IMR-90 (cell line): ENCODE data around the gene GVQW3. TPM values are rescaled to one million over a fixed set of nuclear protein-coding genes. Genes with fewer than 3 reads are reported as not detected.

Source experiments
- ATAC-seq: fragments of 200-7000 bp; cut with Tn5 transposase; 2 replicates; pipeline ENCODE4 v1.9.1; 2020; ENCODE audit warnings: low read depth, mild to moderate bottlenecking, moderate library complexity
- BruUV-seq: library from RNA; stranded (reverse); fragments of 400-500 nt; replicated peaks from 2 replicates; lab custom pipeline; 2021; lab: Mats Ljungman, UMichigan
- CTCF ChIA-PET: fragments of 300-600 bp; formaldehyde crosslinking; extraction: SDS; loops from one replicate; lab custom pipeline; 2021; ENCODE audit warnings: antibody characterized with exemption; lab: Yijun Ruan, JAX
- POLR2A ChIA-PET: fragments of 300-600 bp; sonication (Branson Sonifier 250); formaldehyde crosslinking; loops from one replicate; lab custom pipeline; 2022; ENCODE audit warnings: antibody characterized with exemption; ENCODE audit not compliant: unreplicated experiment; lab: Charles Lee
- DNase-seq: peaks from one replicate; pipeline ENCODE4 v3.0.0; 2013
- H2AFZ ChIP-seq: replicated peaks from 2 replicates; pipeline ENCODE3; 2013; ENCODE audit warnings: low read length, mild to moderate bottlenecking; ENCODE audit not compliant: poor library complexity
- H2AK5ac ChIP-seq: 2 replicates; pipeline ENCODE4 v1.6.1; 2013; ENCODE audit warnings: low read depth, low read length, inconsistent platforms
- H2AK9ac ChIP-seq: replicated peaks from 2 replicates; pipeline ENCODE3; 2013; ENCODE audit warnings: mild to moderate bottlenecking, low read depth, low read length, moderate library complexity; ENCODE audit not compliant: poor library complexity
- H2BK120ac ChIP-seq: 2 replicates; pipeline ENCODE4 v1.6.1; 2013; ENCODE audit warnings: low read depth, low read length, inconsistent platforms
- H2BK15ac ChIP-seq: 3 replicates; pipeline ENCODE4 v1.6.1; 2013; ENCODE audit warnings: low read depth, low read length, inconsistent platforms
- H2BK20ac ChIP-seq: 2 replicates; pipeline ENCODE4 v1.6.1; 2013; ENCODE audit warnings: low read depth, mild to moderate bottlenecking, inconsistent platforms, low read length, moderate library complexity
- H2BK5ac ChIP-seq: 2 replicates; pipeline ENCODE4 v1.6.1; 2013; ENCODE audit warnings: mild to moderate bottlenecking, low read depth, low read length, inconsistent platforms; ENCODE audit not compliant: poor library complexity, severe bottlenecking
- H3K14ac ChIP-seq: replicated peaks from 2 replicates; pipeline ENCODE4 v1.6.1; 2013; ENCODE audit warnings: low read depth, low read length, inconsistent platforms
- H3K18ac ChIP-seq: 2 replicates; pipeline ENCODE4 v1.6.1; 2013; ENCODE audit warnings: low read depth, low read length, control low read depth
- H3K23ac ChIP-seq: 2 replicates; pipeline ENCODE4 v1.6.1; 2013; ENCODE audit warnings: low read depth, low read length, inconsistent platforms
- H3K27ac ChIP-seq: 2 replicates; pipeline ENCODE4 v1.5.1; 2013; ENCODE audit warnings: mild to moderate bottlenecking, control low read depth, low read length; ENCODE audit not compliant: insufficient read depth
- H3K27me3 ChIP-seq: 2 replicates; pipeline ENCODE4 v1.6.1; 2013; ENCODE audit warnings: low read length; ENCODE audit not compliant: control insufficient read depth, insufficient read depth
- H3K36me3 ChIP-seq: 2 replicates; pipeline ENCODE4 v1.6.1; 2013; ENCODE audit warnings: low read length, mixed read lengths; ENCODE audit not compliant: control insufficient read depth, insufficient read depth
- H3K4ac ChIP-seq: 2 replicates; pipeline ENCODE4 v1.6.1; 2013; ENCODE audit warnings: low read depth, low read length, inconsistent platforms
- H3K4me1 ChIP-seq: 2 replicates; pipeline ENCODE4 v1.6.1; 2013; ENCODE audit warnings: low read length, mixed read lengths; ENCODE audit not compliant: control insufficient read depth, insufficient read depth
- H3K4me2 ChIP-seq: 2 replicates; pipeline ENCODE4 v1.6.1; 2013; ENCODE audit warnings: low read depth, mild to moderate bottlenecking, control low read depth, low read length, moderate library complexity
- H3K4me3 ChIP-seq: 2 replicates; pipeline ENCODE4 v1.5.1; 2013; ENCODE audit warnings: low read depth, mild to moderate bottlenecking, control low read depth, low read length, moderate library complexity; ENCODE audit not compliant: insufficient read depth
- H3K56ac ChIP-seq: 2 replicates; pipeline ENCODE4 v1.6.1; 2013; ENCODE audit warnings: low read length, inconsistent platforms; ENCODE audit not compliant: insufficient read depth; ENCODE audit errors: extremely low read depth
- H3K79me1 ChIP-seq, 2 experiments: 2 replicates each; pipeline ENCODE4 v1.6.1; 2013; ENCODE audit warnings: low read length in 2 of 2, inconsistent platforms in 1 of 2, low read depth in 1 of 2
- H3K9ac ChIP-seq: 2 replicates; pipeline ENCODE4 v1.6.1; 2013; ENCODE audit warnings: low read depth, low read length, control low read depth
- H3K9me1 ChIP-seq: 2 replicates; pipeline ENCODE4 v1.6.1; 2013; ENCODE audit warnings: low read length, inconsistent platforms; ENCODE audit not compliant: insufficient read depth
- H3K9me3 ChIP-seq: 2 replicates; pipeline ENCODE4 v1.6.1; 2013; ENCODE audit warnings: low read length; ENCODE audit not compliant: control insufficient read depth, insufficient read depth
- H4K20me1 ChIP-seq: 2 replicates; pipeline ENCODE4 v1.6.1; 2013; ENCODE audit warnings: low read length, inconsistent platforms; ENCODE audit not compliant: insufficient read depth
- H4K5ac ChIP-seq: 2 replicates; pipeline ENCODE4 v1.6.1; 2013; ENCODE audit warnings: mild to moderate bottlenecking, low read depth, low read length, control low read depth
- H4K8ac ChIP-seq, 2 experiments: 2 replicates each; pipeline ENCODE4 v1.6.1; 2013; ENCODE audit warnings: low read depth in 2 of 2, low read length in 2 of 2, control low read depth in 1 of 2, inconsistent platforms in 1 of 2
- H4K91ac ChIP-seq: 2 replicates; pipeline ENCODE4 v1.6.1; 2013; ENCODE audit warnings: low read depth, low read length, inconsistent platforms; ENCODE audit not compliant: insufficient read depth
- BHLHE40 ChIP-seq: fragments of 150-350 bp; IDR thresholded peaks from 2 replicates; pipeline ENCODE4 v1.6.1; 2016; ENCODE audit warnings: mild to moderate bottlenecking, low read depth, low read length
- CEBPB ChIP-seq: IDR thresholded peaks from 2 replicates; pipeline ENCODE4 v1.6.1; 2012; ENCODE audit warnings: low read depth, low read length, improper control_type of control experiment
- CHD1 ChIP-seq: IDR thresholded peaks from 2 replicates; pipeline ENCODE4 v1.6.1; 2012; ENCODE audit warnings: low read depth, low read length, improper control_type of control experiment
- CTCF ChIP-seq: conservative IDR thresholded peaks from 2 replicates; pipeline ENCODE4 v1.5.1; 2012; ENCODE audit warnings: mild to moderate bottlenecking, low read depth, low read length, improper control_type of control experiment
- ELK1 ChIP-seq: fragments of 150-350 bp; IDR thresholded peaks from 2 replicates; pipeline ENCODE4 v1.6.1; 2016; ENCODE audit warnings: low read depth, mild to moderate bottlenecking, low read length, moderate library complexity, borderline replicate concordance
- FOS ChIP-seq: fragments of 150-350 bp; IDR thresholded peaks from 2 replicates; pipeline ENCODE4 v1.6.1; 2016; ENCODE audit warnings: low read depth, low read length
- MAFK ChIP-seq: IDR thresholded peaks from 2 replicates; pipeline ENCODE4 v1.6.1; 2012; ENCODE audit warnings: low read depth, low read length, improper control_type of control experiment
- MAZ ChIP-seq: IDR thresholded peaks from 2 replicates; pipeline ENCODE4 v1.6.1; 2012; ENCODE audit warnings: low read depth, mild to moderate bottlenecking, low read length, improper control_type of control experiment, moderate library complexity, borderline replicate concordance
- MXI1 ChIP-seq: IDR thresholded peaks from 2 replicates; pipeline ENCODE4 v1.6.1; 2012; ENCODE audit warnings: low read depth, mild to moderate bottlenecking, low read length, moderate library complexity, borderline replicate concordance
- NFE2L2 ChIP-seq: fragments of 150-350 bp; IDR thresholded peaks from 2 replicates; pipeline ENCODE4 v1.6.1; 2016; ENCODE audit warnings: low read depth, mild to moderate bottlenecking, low read length
- POLR2A ChIP-seq: IDR thresholded peaks from 2 replicates; pipeline ENCODE4 v1.6.1; 2012; ENCODE audit warnings: mild to moderate bottlenecking, low read depth, low read length
- RAD21 ChIP-seq: IDR thresholded peaks from 2 replicates; pipeline ENCODE4 v1.6.1; 2012; ENCODE audit warnings: low read length, improper control_type of control experiment
- RCOR1 ChIP-seq: IDR thresholded peaks from 2 replicates; pipeline ENCODE4 v1.6.1; 2012; ENCODE audit warnings: mild to moderate bottlenecking, low read length, improper control_type of control experiment; ENCODE audit not compliant: insufficient replicate concordance
- RFX5 ChIP-seq: IDR thresholded peaks from 2 replicates; pipeline ENCODE4 v1.8.0; 2012; ENCODE audit warnings: low read depth, mild to moderate bottlenecking, low read length, moderate library complexity
- SMC3 ChIP-seq: fragments of 150-350 bp; IDR thresholded peaks from 2 replicates; pipeline ENCODE4 v1.6.1; 2016; ENCODE audit warnings: low read depth, mild to moderate bottlenecking, antibody characterized with exemption, low read length, moderate library complexity
- WGBS, 2 experiments: methylation state at CpG; one replicate each; pipeline versions ENCODE4 v1.1.5 to v1.1.7; 2013; ENCODE audit warnings: missing lambda C conversion rate in 2 of 2; ENCODE audit not compliant: insufficient read length in 1 of 2; ENCODE audit errors: extremely low coverage in 2 of 2; 5-methylcytosine and 5-hydroxymethylcytosine counted together
- dilution Hi-C: fragments of 300-500 bp; cut with HindIII; formaldehyde crosslinking; loops from one replicate; pipeline ENCODE4 v1.14.3; 2018; ENCODE audit warnings: low sequenced_read_pairs; ENCODE audit not compliant: unreplicated experiment
- in situ Hi-C: fragments of 300-500 bp; cut with MboI; formaldehyde crosslinking; loops from 3 replicates; pipeline ENCODE4 v1.14.3; 2019; ENCODE audit warnings: low sequenced_read_pairs, inconsistent platforms, mixed read lengths
- intact Hi-C: fragments of 100-400 bp; cut with micrococcal nuclease; formaldehyde crosslinking; loops from 2 replicates; pipeline ENCODE4 v1.10.0; 2022
- polyA plus RNA-seq, 3 experiments: library from polyadenylated mRNA; depleted of rRNA; stranded (reverse); fragments of >200 nt; gene quantifications; 2 replicates each; pipeline ENCODE4 v1.2.3, GENCODE V29; 2012; ENCODE audit warnings: low replicate concordance in 1 of 3
- total RNA-seq: library from RNA; depleted of rRNA; stranded (reverse); fragments of >200 nt; gene quantifications from 2 replicates; pipeline ENCODE4 v1.2.3, GENCODE V29; 2012
- TF ChIP-seq, protein P1 (sequence below): fragments of 150-350 bp; IDR thresholded peaks from 2 replicates; pipeline ENCODE4 v1.6.1; 2017; ENCODE audit warnings: mild to moderate bottlenecking, antibody characterized with exemption, low read length, low read depth

Gene GVQW3
- total and polyA plus RNA-seq, 2 of the 4 experiments (the other 2 are of a cell fraction), result 0.96 to 1.1 TPM

DNA sequence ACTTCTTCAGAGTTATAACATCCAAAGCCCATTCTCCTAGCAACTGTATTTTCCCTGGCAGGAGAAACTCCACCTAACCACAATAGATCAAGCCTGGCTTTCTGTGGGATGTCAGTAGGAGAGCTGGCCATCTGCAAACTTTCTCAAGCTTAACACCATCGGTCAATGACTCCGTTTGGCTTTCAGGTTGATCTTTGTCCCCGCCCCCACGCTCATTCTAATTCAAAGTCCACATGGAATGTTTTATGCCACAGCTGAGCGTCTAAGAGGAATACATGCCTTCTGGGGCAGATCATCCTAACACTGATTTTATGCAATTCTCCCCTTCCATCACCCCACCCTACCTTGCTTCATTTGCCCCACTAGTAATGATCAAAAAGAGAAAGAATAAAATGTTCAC is 4.8 kb downstream of the GVQW3 start:
- Histone ChIP-seq H3K36me3 (0 out of 2 replicates have a peak, but pooled peaks cover 2% of the 10 kb centered on the region), H4K8ac (no peak overlapping the region), H4K5ac (no peak overlapping the region), H2AK9ac (no peak overlapping the region), H3K14ac (no peak overlapping the region), H3K9me1 (peaks cover 6% of the 10 kb centered on the region), H3K23ac (no peak overlapping the region), H3K4me1 (peaks cover 2% of the 10 kb centered on the region; the same call in 1 of the 2 replicates), H3K18ac (no peak overlapping the region), H4K91ac (no peak overlapping the region), H2BK20ac (no peak overlapping the region), H3K27ac (no peak overlapping the region), H3K4me3 (no peak overlapping the region), H3K9ac (no peak overlapping the region), H2AFZ (no peak overlapping the region), H3K79me1 (peaks cover 11 to 20% of the 10 kb centered on the region in 2 experiments; a peak in 1 of 4 replicates), H3K4ac (no peak overlapping the region), H3K4me2 (no peak overlapping the region), H4K20me1 (no peaks in the 10 kb centered on the region), H2BK5ac (no peak overlapping the region), H3K9me3 (no peaks in the 10 kb centered on the region), H3K56ac (no peak overlapping the region), H2BK120ac (no peak overlapping the region), H3K27me3 (no peaks in the 10 kb centered on the region), H2BK15ac (no peak overlapping the region), H2AK5ac (no peak overlapping the region)
- in situ Hi-C loops (no loop called here), intact Hi-C loops (loop anchor here (10.0 kb wide), 1 partner anchor 289 kb away; the partner anchor contains the start of gene LRRC32), dilution Hi-C loops (no loop called here)
- DNase-seq (peak; percentile 20), ATAC-seq (no peak)
- ChIA-PET CTCF (no interaction called here), POLR2A (no interaction called here)
- 44% methylated on average over 4 of the region's 5 CpGs; no CpG with 5 or more reads in 1 of the 2 experiments for WGBS, 2 experiments
- TF ChIP-seq CHD1, result no peak
- no peak for TF ChIP-seq ELK1
- TF ChIP-seq FOS, result no peak
- TF ChIP-seq MAZ, result no peak
- no peak for TF ChIP-seq SMC3
- no peak for TF ChIP-seq CTCF
- TF ChIP-seq MXI1, result no peak
- no peak for TF ChIP-seq RFX5
- no peak for TF ChIP-seq NFE2L2
- no peak for TF ChIP-seq RCOR1
- TF ChIP-seq RAD21, result no peak
- no peak for TF ChIP-seq MAFK
- TF ChIP-seq CEBPB, result no peak
- TF ChIP-seq, protein P1, sequence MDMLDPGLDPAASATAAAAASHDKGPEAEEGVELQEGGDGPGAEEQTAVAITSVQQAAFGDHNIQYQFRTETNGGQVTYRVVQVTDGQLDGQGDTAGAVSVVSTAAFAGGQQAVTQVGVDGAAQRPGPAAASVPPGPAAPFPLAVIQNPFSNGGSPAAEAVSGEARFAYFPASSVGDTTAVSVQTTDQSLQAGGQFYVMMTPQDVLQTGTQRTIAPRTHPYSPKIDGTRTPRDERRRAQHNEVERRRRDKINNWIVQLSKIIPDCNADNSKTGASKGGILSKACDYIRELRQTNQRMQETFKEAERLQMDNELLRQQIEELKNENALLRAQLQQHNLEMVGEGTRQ, result no peak
- TF ChIP-seq BHLHE40, result no peak
- TF ChIP-seq POLR2A, result no peak
- no TSS peak for BruUV-seq
